Measurements from ENCODE around the gene FGGY. TPM values are rescaled to one million over a fixed set of nuclear protein-coding genes. Genes with fewer than 3 reads are reported as not detected.
"Not testable (repeated sequence)": the region's sequence is repeated elsewhere in the genome, so short reads cannot be mapped to it uniquely, and the experiment has no call there.

Gene FGGY
- total RNA-seq, 1 donor from 2014 or later: 31.2 TPM

DNA sequence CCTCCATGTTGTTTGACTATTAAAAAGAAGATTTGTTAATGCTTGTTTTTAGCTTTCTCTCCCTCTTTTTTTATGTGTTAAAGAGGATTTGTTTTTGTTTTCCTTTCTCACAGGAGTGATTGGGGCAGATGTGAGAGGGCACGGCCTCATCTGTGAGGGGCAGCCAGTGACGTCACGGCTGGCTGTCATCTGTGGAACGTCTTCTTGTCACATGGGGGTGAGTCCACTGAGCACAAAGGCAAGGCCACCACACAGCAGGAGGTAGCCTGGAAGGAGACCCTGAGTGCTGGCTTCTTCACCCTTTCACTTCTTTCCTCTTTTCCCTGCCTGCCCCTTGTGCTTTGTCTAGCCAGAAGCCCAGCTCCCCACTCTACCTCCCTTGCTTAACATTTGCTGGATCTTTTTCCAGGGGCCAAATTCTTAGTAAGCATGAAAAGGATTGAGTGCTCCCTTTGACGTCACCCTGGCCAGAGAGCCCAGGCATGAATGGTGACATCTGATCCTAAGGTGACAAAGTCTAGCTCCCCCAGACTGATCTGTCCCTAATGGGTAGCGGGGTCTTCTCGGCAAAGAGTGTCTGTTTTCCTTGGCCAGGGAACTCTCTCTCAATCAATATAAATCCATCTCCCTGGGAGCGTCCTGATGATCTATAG, 257.2 kb downstream of the FGGY start:
- peaks cover 19% of the 10 kb centered on the region for H3K36me3 ChIP-seq
- H3K4me1 ChIP-seq: peaks cover 3% of the 10 kb centered on the region
- H3K27ac ChIP-seq (replicated peaks): no peak overlapping the region
- intact Hi-C loops (cut with micrococcal nuclease): no loop called here
- H3K9me3 ChIP-seq (replicated peaks): peaks cover 15% of the 10 kb centered on the region
- H3K27me3 ChIP-seq (ENCODE audit: low read depth): no peaks in the 10 kb centered on the region
- no peak overlapping the region for H3K4me3 ChIP-seq
- TF ChIP-seq, protein P1, sequence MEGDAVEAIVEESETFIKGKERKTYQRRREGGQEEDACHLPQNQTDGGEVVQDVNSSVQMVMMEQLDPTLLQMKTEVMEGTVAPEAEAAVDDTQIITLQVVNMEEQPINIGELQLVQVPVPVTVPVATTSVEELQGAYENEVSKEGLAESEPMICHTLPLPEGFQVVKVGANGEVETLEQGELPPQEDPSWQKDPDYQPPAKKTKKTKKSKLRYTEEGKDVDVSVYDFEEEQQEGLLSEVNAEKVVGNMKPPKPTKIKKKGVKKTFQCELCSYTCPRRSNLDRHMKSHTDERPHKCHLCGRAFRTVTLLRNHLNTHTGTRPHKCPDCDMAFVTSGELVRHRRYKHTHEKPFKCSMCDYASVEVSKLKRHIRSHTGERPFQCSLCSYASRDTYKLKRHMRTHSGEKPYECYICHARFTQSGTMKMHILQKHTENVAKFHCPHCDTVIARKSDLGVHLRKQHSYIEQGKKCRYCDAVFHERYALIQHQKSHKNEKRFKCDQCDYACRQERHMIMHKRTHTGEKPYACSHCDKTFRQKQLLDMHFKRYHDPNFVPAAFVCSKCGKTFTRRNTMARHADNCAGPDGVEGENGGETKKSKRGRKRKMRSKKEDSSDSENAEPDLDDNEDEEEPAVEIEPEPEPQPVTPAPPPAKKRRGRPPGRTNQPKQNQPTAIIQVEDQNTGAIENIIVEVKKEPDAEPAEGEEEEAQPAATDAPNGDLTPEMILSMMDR (IDR thresholded peaks at IDR 0.05; ENCODE audit: borderline replicate concordance): no peak
- no peak for DNase-seq

DNA sequence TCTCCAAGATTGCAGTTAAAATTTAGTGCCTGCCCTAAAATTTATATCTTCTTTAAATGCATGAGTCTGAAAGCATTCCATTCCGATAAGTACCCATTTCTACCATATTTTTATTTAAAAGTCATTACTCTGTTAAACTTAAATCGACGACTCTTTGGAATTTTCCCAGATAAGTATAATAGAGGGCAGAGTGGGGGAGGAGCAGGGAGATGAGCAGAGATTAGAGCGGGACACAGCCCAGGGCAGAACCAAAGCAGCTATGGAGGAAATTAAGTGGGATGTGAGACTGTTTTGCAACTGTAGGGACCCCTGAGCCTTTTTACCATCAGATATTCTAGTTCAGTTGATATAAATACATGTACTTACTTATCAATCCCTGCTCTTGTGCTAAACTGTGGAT, 257.9 kb downstream of the FGGY start:
- DNase-seq: no peak
- intact Hi-C loops (cut with micrococcal nuclease): no loop called here
- TF ChIP-seq, protein P1 (IDR thresholded peaks at IDR 0.05; ENCODE audit: borderline replicate concordance): no peak
- Histone ChIP-seq H3K27me3 (ENCODE audit: low read depth) (no peaks in the 10 kb centered on the region), H3K27ac (replicated peaks) (no peak overlapping the region), H3K9me3 (replicated peaks) (peaks cover 15% of the 10 kb centered on the region), H3K4me3 (no peak overlapping the region), H3K4me1 (no peaks in the 10 kb centered on the region), H3K36me3 (peaks cover 19% of the 10 kb centered on the region)

DNA sequence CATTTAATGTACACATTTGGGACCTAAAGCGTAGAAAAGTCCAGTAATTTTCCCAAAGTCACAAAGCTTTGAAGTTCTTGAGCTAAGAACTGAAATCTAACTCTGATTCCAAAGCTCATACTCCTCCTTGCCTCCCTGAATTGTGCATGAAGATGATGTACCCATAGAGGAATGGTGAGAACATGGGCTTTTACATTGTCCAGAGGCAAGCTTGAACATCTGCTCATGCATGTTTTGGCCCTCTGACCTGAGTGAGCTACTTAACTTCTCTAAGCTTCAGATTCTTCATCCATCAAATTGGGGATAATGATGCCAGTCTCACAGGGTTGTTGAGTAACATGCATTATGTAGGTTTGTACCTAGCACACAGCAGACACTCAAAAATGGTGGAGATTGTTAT, 259.5 kb downstream of the FGGY start:
- H3K27ac ChIP-seq (replicated peaks): no peak overlapping the region
- TF ChIP-seq, protein P1 (IDR thresholded peaks at IDR 0.05; ENCODE audit: borderline replicate concordance): no peak
- no peak overlapping the region for H3K4me3 ChIP-seq
- H3K36me3 ChIP-seq: peaks cover 19% of the 10 kb centered on the region
- intact Hi-C loops (cut with micrococcal nuclease): no loop called here
- peaks cover 15% of the 10 kb centered on the region for H3K9me3 ChIP-seq (replicated peaks)
- H3K4me1 ChIP-seq: no peaks in the 10 kb centered on the region
- no peaks in the 10 kb centered on the region for H3K27me3 ChIP-seq (ENCODE audit: low read depth)
- no peak for DNase-seq

DNA sequence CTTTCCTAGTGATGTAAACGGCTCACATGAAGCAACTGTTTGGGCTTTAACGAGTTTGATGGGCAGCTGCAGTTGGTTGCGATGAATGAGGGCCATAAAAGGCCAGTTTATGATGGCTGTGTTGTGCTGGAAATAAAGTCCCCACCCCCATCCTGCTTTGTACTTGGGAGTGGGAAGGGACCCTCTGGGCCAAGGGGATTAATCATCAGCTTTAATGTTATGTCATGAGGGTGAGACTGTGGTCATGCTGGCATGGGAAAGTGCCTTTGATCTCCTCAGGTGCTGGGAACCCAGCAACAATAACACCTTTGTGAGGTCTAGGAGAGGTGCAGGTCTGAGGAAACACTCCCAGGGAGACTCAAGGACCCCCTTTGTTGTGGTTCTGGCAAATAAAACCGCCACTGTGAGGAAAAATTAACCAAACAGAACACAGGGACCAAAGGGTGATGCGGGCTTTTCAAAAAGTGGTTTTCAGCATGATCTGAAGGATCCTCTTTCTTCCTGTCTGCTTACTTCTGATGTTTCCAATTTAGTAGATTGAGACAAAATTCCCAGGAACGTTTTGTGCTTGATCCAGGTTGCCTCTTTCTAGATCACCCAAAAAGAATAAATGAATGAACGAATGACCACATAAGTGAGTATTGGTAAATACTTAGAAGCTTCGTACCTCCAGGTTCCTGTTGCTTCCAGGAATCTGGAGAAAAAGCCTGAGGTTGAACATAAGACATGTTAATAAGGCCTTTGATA, 260.1 kb downstream of the FGGY start:
- no peak for DNase-seq
- Histone ChIP-seq H3K9me3 (replicated peaks) (peaks cover 15% of the 10 kb centered on the region), H3K36me3 (peaks cover 19% of the 10 kb centered on the region), H3K4me1 (no peaks in the 10 kb centered on the region), H3K27me3 (ENCODE audit: low read depth) (no peaks in the 10 kb centered on the region), H3K27ac (replicated peaks) (no peak overlapping the region), H3K4me3 (no peak overlapping the region)
- intact Hi-C loops (cut with micrococcal nuclease): no loop called here
- TF ChIP-seq, protein P1 (IDR thresholded peaks at IDR 0.05; ENCODE audit: borderline replicate concordance): no peak

DNA sequence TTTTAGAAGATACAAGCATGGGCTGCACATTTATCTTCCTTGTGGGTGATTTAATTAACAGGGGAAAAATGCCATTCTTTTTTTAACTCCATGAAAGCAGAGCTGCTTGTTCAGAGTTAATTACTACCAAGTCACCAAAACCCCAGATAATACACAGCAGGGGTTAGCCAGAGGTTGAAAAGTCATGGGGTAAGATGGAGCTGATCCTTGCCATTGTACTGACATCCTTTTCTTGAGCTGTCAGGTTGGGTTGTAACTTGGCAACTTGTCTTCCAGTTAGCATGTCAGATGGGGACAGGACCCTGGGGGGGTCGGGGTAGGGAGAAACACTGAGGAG, 260.6 kb downstream of the FGGY start:
- TF ChIP-seq, protein P1 (IDR thresholded peaks at IDR 0.05; ENCODE audit: borderline replicate concordance): no peak
- H3K9me3 ChIP-seq (replicated peaks): peaks cover 15% of the 10 kb centered on the region
- intact Hi-C loops (cut with micrococcal nuclease): no loop called here
- H3K36me3 ChIP-seq: peaks cover 19% of the 10 kb centered on the region
- no peaks in the 10 kb centered on the region for H3K27me3 ChIP-seq (ENCODE audit: low read depth)
- no peak overlapping the region for H3K4me3 ChIP-seq
- no peaks in the 10 kb centered on the region for H3K4me1 ChIP-seq
- H3K27ac ChIP-seq (replicated peaks): no peak overlapping the region
- DNase-seq: no peak

DNA sequence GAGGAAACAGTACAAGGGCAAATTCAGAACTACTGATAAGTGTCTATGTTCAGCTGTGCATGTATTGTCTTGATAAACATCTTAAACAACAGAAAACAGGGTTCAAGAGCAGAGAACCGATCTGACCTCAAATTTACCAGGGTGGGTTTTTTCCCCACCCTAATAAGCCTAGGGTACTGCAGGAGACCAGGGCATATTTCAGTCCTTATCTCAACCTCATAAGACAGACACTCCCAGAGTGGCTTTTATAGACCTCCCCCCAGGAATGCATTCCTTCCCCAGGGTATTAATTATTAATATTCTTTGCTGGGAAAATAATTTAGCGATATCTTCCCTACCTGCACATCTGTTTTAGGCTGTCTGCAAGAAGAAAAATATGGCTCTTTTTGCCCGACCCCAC, 261.7 kb downstream of the FGGY start:
- H3K4me3 ChIP-seq; DNase-seq; intact Hi-C loops (cut with micrococcal nuclease); H3K27me3 ChIP-seq (ENCODE audit: low read depth); H3K4me1 ChIP-seq; H3K27ac ChIP-seq (replicated peaks): not testable (repeated sequence)
- peaks cover 15% of the 10 kb centered on the region for H3K9me3 ChIP-seq (replicated peaks)
- H3K36me3 ChIP-seq: peaks cover 19% of the 10 kb centered on the region

Measured in left ventricle myocardium inferior (tissue), 1 donor.